Measurements from ENCODE around the gene KCTD11.

GRCh38 chr17:7336240-7337175 is 15.5 kb upstream of the KCTD11 start, which contains the start of gene ACAP1:
- no peak for TF ChIP-seq CTCF (optimal IDR thresholded peaks at IDR 0.05 in 1 of 3, IDR thresholded peaks at IDR 0.05 in 1 of 3, conservative IDR thresholded peaks at IDR 0.05 in 1 of 3; ENCODE audit: extremely low read depth in 1 of 3, insufficient read depth in 2 of 3, low read length in 3 of 3)
- no peak for TF ChIP-seq EZH2 (IDR thresholded peaks at IDR 0.05; ENCODE audit: low read length)

Measured in keratinocyte (primary cell).